Cardiac fibroblast (primary cell): ENCODE measurements around the gene MIEF2.

ENCODE experiments used
- DNase-seq, 2 donors: peaks; one replicate each; pipeline versions ENCODE4 v3.0.0 to v3.0.0-alpha.2; 2010; ENCODE audit warnings: low read depth in 2 of 2
- H3K4me3 ChIP-seq, 2 donors: replicated peaks in 1 of 2; 1 replicate in 1 of 2; 2 replicates in 1 of 2; pipeline ENCODE4 v1.5.1; 2011; ENCODE audit warnings: low read depth in 2 of 2, low read length in 2 of 2, mild to moderate bottlenecking in 2 of 2, moderate library complexity in 1 of 2
- TF ChIP-seq, protein P1 (sequence below): IDR thresholded peaks from one replicate; pipeline ENCODE4 v1.5.1; 2011; ENCODE audit warnings: low read depth, mild to moderate bottlenecking, low read length, inconsistent platforms

Gene MIEF2

GRCh38 chr17:18267366-18267765 lies 6.9 kb downstream of the MIEF2 start:
- DNase-seq: no peak
- no peak overlapping the region for H3K4me3 ChIP-seq
- TF ChIP-seq, protein P1, sequence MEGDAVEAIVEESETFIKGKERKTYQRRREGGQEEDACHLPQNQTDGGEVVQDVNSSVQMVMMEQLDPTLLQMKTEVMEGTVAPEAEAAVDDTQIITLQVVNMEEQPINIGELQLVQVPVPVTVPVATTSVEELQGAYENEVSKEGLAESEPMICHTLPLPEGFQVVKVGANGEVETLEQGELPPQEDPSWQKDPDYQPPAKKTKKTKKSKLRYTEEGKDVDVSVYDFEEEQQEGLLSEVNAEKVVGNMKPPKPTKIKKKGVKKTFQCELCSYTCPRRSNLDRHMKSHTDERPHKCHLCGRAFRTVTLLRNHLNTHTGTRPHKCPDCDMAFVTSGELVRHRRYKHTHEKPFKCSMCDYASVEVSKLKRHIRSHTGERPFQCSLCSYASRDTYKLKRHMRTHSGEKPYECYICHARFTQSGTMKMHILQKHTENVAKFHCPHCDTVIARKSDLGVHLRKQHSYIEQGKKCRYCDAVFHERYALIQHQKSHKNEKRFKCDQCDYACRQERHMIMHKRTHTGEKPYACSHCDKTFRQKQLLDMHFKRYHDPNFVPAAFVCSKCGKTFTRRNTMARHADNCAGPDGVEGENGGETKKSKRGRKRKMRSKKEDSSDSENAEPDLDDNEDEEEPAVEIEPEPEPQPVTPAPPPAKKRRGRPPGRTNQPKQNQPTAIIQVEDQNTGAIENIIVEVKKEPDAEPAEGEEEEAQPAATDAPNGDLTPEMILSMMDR: no peak

DNA sequence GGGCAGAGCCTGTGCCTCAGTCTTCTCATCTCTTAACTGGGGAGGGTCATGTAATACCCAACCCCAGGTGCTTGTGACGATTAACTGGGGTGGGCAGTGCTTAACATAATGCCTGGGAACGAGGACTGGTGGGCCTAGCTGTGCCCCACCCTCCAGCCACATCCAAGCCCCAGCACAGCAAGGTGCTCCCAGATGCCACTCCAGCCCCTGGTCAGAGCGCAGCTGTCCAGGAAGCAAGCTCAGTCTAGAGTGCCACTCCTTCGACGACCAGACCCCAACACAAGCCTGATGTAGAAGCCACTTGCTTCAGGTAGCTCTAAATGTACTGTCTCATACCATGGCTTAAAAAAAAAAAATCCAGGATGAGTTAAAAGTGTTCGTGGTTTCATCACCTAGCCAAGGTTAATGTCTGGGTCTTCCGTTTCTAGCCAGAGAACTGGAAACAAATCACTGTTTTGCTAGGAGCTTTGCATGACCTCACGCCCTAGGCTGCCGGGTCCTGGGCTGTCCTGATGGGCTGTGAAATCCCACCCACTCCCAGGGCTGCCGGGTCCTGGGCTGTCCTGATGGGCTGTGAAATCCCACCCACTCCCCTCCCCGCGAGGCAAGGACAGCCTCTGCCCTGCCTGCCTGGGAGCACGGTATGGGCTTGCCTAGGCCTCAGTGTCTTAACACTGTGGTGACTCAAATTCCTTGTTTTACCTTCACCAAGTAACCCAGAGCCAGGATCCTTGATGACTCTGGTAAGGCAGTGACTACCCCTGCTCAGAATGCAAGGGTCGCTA lies 7.7 kb downstream of the MIEF2 start:
- H3K4me3 ChIP-seq: no peak overlapping the region
- TF ChIP-seq, protein P1: no peak
- peak; percentile 21 to 38 for DNase-seq

DNA sequence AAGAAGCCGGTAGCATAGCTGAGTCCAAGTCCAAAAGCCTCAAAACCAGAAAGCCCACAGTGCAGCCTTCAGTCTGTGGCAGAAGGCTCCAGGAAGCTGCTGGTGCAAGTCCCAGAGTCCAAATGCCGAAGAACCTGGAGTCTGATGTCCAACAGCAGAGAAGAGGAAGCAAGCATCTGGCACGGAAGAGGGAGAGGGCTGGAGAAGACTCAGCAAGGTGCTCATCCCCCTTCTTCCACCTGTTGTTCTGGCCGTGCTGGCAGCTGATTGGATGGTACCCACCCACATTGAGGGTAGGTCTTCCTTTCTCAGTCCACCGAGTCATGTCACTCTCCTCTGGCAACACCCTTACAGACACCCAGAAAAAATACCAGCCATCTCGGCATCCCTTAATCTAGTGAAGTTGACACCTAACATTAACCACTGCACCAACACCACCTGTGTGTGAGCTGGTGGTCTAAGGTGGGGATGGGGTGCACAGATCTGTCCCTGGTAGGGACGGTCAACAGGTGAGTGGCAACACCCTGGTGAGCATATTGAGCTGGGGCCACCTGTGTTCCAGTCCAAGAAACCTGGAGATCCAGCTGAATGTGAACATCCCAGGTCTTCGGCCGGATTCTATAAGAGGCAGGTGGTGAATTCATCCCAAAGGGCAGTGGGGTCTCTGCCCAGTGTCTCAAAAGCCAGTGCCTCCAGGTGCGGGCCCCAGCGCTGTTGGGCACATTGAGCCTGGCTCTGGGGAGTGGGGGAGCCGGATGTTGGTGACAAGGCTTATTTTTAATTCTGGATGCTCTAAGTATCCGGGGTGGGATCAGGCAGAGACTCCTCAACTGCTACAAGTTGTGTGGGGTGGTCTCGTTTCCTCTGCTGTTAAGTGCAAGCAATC lies 9.8 kb downstream of the MIEF2 start:
- TF ChIP-seq, protein P1: no peak
- H3K4me3 ChIP-seq: no peak overlapping the region
- no peak for DNase-seq

GRCh38 chr17:18277076-18277475 lies 16.6 kb downstream of the MIEF2 start:
- no peak overlapping the region for H3K4me3 ChIP-seq
- TF ChIP-seq, protein P1: no peak
- DNase-seq: no peak

- peak; percentile 52 to 59 for DNase-seq
- no peak overlapping the region for H3K4me3 ChIP-seq
- TF ChIP-seq, protein P1: no peak
These were observed 18.4 kb downstream of the MIEF2 start for GRCh38 chr17:18278867-18279266.

DNA sequence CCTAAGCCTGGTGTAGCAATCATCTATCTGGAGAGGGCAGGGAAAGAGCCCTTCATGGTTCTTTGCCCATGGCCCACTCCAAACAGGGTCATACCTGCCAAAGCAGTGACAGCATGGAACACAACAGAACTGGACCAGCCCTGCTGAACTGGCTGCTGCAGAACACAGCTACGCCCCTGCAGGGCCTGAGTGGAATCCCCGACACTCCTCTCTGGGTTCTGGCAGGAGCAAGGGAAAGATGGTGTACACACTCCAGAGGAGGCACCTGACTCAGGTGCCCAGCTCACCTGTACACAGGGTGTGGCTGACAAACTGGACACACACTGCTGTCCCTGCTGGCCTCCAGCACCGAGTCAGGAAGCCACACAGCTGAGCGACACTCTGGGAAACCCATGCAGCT lies 19.8 kb downstream of the MIEF2 start:
- no peak overlapping the region for H3K4me3 ChIP-seq
- TF ChIP-seq, protein P1: no peak
- DNase-seq: no peak
